Endothelial cell of umbilical vein (primary cell): ENCODE data around the gene SVEP1.

Experiments used
- EZH2 ChIP-seq: IDR thresholded peaks from 2 replicates; pipeline ENCODE4 v1.6.1; 2012; ENCODE audit warnings: borderline replicate concordance, low read depth, mild to moderate bottlenecking, moderate library complexity, low read length, inconsistent platforms; ENCODE audit not compliant: severe bottlenecking
- FOS ChIP-seq: IDR thresholded peaks from 2 replicates; pipeline ENCODE4 v1.6.1; 2011; ENCODE audit warnings: mild to moderate bottlenecking, low read length, moderate library complexity, borderline replicate concordance; ENCODE audit not compliant: insufficient read depth
- MYC ChIP-seq: IDR thresholded peaks from one replicate; pipeline ENCODE4 v1.6.1; 2011; ENCODE audit warnings: mild to moderate bottlenecking, low read depth, low read length
- POLR2A ChIP-seq: IDR thresholded peaks from 2 replicates; pipeline ENCODE4 v1.6.1; 2012; ENCODE audit warnings: low read depth, mild to moderate bottlenecking, control low read depth, low read length
- POLR2AphosphoS5 ChIP-seq: IDR thresholded peaks from 2 replicates; pipeline ENCODE4 v1.6.1; 2012; ENCODE audit warnings: low read depth, mild to moderate bottlenecking, control low read depth, low read length, moderate library complexity; ENCODE audit not compliant: insufficient read depth
- TF ChIP-seq, protein P1 (sequence below), 2 donors: IDR thresholded peaks; 1 replicate in 1 of 2; 2 replicates in 1 of 2; pipeline ENCODE4 v1.5.1; 2011; ENCODE audit warnings: low read length in 2 of 2, mild to moderate bottlenecking in 2 of 2, moderate library complexity in 2 of 2, control low read depth in 1 of 2, inconsistent platforms in 1 of 2, low read depth in 1 of 2; ENCODE audit not compliant: insufficient read depth in 1 of 2; ENCODE audit errors: extremely low read depth in 1 of 2
- TF ChIP-seq, protein P2 (sequence below): IDR thresholded peaks from 2 replicates; pipeline ENCODE4 v1.6.1; 2011; ENCODE audit not compliant: insufficient read depth, insufficient read length

DNA sequence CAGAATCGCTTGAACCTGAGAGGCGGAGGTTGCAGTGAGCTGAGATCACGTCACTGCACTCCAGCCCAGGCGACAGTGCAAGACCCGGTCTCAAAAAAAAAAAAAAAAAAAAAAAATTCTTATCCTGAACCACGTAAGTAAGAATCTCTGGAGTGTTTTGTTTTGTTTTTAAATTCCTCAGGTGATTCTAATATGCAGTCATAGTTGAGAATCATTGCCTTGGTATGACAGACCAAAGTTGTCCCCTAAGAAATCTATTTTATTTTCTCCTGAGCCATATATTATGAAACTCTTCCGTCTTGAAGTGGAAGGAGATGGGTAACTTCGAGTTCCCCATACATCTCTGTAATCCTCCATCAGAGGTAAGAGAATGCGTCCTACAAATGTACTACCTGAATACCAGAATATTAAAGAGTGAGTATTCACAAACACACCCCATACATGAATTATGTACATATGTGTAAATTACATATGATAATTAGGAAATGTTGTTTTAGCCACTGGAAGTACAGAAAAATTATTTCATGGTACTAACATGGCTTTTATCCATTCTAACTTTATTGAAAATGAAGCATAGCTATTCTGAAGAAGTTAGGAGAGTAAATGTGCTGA is 26.7 kb upstream of the SVEP1 start:
- TF ChIP-seq, protein P1, sequence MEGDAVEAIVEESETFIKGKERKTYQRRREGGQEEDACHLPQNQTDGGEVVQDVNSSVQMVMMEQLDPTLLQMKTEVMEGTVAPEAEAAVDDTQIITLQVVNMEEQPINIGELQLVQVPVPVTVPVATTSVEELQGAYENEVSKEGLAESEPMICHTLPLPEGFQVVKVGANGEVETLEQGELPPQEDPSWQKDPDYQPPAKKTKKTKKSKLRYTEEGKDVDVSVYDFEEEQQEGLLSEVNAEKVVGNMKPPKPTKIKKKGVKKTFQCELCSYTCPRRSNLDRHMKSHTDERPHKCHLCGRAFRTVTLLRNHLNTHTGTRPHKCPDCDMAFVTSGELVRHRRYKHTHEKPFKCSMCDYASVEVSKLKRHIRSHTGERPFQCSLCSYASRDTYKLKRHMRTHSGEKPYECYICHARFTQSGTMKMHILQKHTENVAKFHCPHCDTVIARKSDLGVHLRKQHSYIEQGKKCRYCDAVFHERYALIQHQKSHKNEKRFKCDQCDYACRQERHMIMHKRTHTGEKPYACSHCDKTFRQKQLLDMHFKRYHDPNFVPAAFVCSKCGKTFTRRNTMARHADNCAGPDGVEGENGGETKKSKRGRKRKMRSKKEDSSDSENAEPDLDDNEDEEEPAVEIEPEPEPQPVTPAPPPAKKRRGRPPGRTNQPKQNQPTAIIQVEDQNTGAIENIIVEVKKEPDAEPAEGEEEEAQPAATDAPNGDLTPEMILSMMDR (IDR thresholded peaks at IDR 0.05; ENCODE audit: extremely low read depth in 1 of 2, insufficient read depth in 1 of 2, low read depth in 1 of 2, low read length in 2 of 2): no peak
- TF ChIP-seq POLR2A: no peak
- TF ChIP-seq MYC: no peak
- TF ChIP-seq POLR2AphosphoS5: no peak
- TF ChIP-seq, protein P2, sequence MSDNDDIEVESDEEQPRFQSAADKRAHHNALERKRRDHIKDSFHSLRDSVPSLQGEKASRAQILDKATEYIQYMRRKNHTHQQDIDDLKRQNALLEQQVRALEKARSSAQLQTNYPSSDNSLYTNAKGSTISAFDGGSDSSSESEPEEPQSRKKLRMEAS: no peak
- no peak for TF ChIP-seq EZH2
- no peak for TF ChIP-seq FOS
